Measurements from ENCODE around the gene EPPIN.

The EPPIN gene

GRCh38 chr20:45555198-45555597 lies 8.0 kb upstream of the EPPIN start:
- Mint-ChIP-seq H3K27me3 (peaks cover 18% of the 10 kb centered on the region), H3K27ac (no peak overlapping the region), H3K36me3 (no peaks in the 10 kb centered on the region), H3K4me1 (ENCODE audit: low read depth) (no peaks in the 10 kb centered on the region), H3K4me3 (no peak overlapping the region), H3K9me3 (ENCODE audit: low read depth) (no peaks in the 10 kb centered on the region)

- Mint-ChIP-seq H3K4me1 (ENCODE audit: low read depth) (no peaks in the 10 kb centered on the region), H3K9me3 (ENCODE audit: low read depth) (no peaks in the 10 kb centered on the region), H3K36me3 (no peaks in the 10 kb centered on the region), H3K27me3 (peaks cover 24% of the 10 kb centered on the region), H3K27ac (no peak overlapping the region), H3K4me3 (no peak overlapping the region)
Measured at GRCh38 chr20:45552456-45552855, 5.3 kb upstream of the EPPIN start.

- peaks cover 24% of the 10 kb centered on the region for H3K27me3 Mint-ChIP-seq
- H3K27ac Mint-ChIP-seq = no peak overlapping the region
- no peaks in the 10 kb centered on the region for H3K36me3 Mint-ChIP-seq
- no peaks in the 10 kb centered on the region for H3K9me3 Mint-ChIP-seq (ENCODE audit: low read depth)
- no peak overlapping the region for H3K4me3 Mint-ChIP-seq
- no peaks in the 10 kb centered on the region for H3K4me1 Mint-ChIP-seq (ENCODE audit: low read depth)
Measured at GRCh38 chr20:45550765-45551164, 3.6 kb upstream of the EPPIN start.

- H3K27me3 Mint-ChIP-seq = peaks cover 28% of the 10 kb centered on the region
- H3K4me3 Mint-ChIP-seq = no peak overlapping the region
- H3K36me3 Mint-ChIP-seq = no peaks in the 10 kb centered on the region
- no peaks in the 10 kb centered on the region for H3K9me3 Mint-ChIP-seq (ENCODE audit: low read depth)
- H3K4me1 Mint-ChIP-seq (ENCODE audit: low read depth) = no peaks in the 10 kb centered on the region
- no peak overlapping the region for H3K27ac Mint-ChIP-seq
Measured at GRCh38 chr20:45548410-45548809, 1.2 kb upstream of the EPPIN start.

- H3K9me3 Mint-ChIP-seq (ENCODE audit: low read depth) = no peaks in the 10 kb centered on the region
- H3K27me3 Mint-ChIP-seq = peaks cover 31% of the 10 kb centered on the region
- H3K4me1 Mint-ChIP-seq (ENCODE audit: low read depth) = no peaks in the 10 kb centered on the region
- no peak overlapping the region for H3K27ac Mint-ChIP-seq
- H3K36me3 Mint-ChIP-seq = no peaks in the 10 kb centered on the region
- no peak overlapping the region for H3K4me3 Mint-ChIP-seq
Measured at GRCh38 chr20:45545754-45546453, 1.3 kb downstream of the EPPIN start.

GRCh38 chr20:45545351-45545750 lies 1.9 kb downstream of the EPPIN start:
- no peak overlapping the region for H3K27ac Mint-ChIP-seq
- H3K9me3 Mint-ChIP-seq (ENCODE audit: low read depth) = no peaks in the 10 kb centered on the region

GRCh38 chr20:45539382-45539781 lies 7.8 kb downstream of the EPPIN start, which contains the start of gene WFDC6:
WFDC6 (minus strand) TSS chr20:45539482; CDS start chr20:45539407, 75 bp downstream.
- no peaks in the 10 kb centered on the region for H3K4me1 Mint-ChIP-seq (ENCODE audit: low read depth)
- no peak within 1 kb of the TSS for H3K27ac Mint-ChIP-seq
- peaks cover 21% of the 10 kb centered on the region for H3K27me3 Mint-ChIP-seq
- H3K4me3 Mint-ChIP-seq = no peak within 1 kb of the TSS
- no peaks in the 10 kb centered on the region for H3K36me3 Mint-ChIP-seq
- no peaks in the 10 kb centered on the region for H3K9me3 Mint-ChIP-seq (ENCODE audit: low read depth)

More at GRCh38 chr20:45545351-45545750, 1.9 kb downstream of the EPPIN start:
- Mint-ChIP-seq H3K4me3 (no peak overlapping the region), H3K36me3 (no peaks in the 10 kb centered on the region), H3K27me3 (peaks cover 31% of the 10 kb centered on the region), H3K4me1 (ENCODE audit: low read depth) (no peaks in the 10 kb centered on the region)

- Mint-ChIP-seq H3K4me3 (no peak overlapping the region), H3K36me3 (no peaks in the 10 kb centered on the region), H3K4me1 (ENCODE audit: low read depth) (no peaks in the 10 kb centered on the region), H3K27me3 (peaks cover 15% of the 10 kb centered on the region), H3K27ac (no peak overlapping the region), H3K9me3 (ENCODE audit: low read depth) (no peaks in the 10 kb centered on the region)
Measured at GRCh38 chr20:45538209-45538799, 8.9 kb downstream of the EPPIN start.

GRCh38 chr20:45527294-45527693 lies 19.9 kb downstream of the EPPIN start:
- no peaks in the 10 kb centered on the region for H3K4me1 Mint-ChIP-seq (ENCODE audit: low read depth)
- no peaks in the 10 kb centered on the region for H3K9me3 Mint-ChIP-seq (ENCODE audit: low read depth)
- H3K36me3 Mint-ChIP-seq = no peaks in the 10 kb centered on the region
- no peak overlapping the region for H3K4me3 Mint-ChIP-seq
- peaks cover 25% of the 10 kb centered on the region for H3K27me3 Mint-ChIP-seq
- no peak overlapping the region for H3K27ac Mint-ChIP-seq

GRCh38 chr20:45523821-45524220 lies 23.4 kb downstream of the EPPIN start:
- Mint-ChIP-seq H3K4me3 (no peak overlapping the region), H3K4me1 (ENCODE audit: low read depth) (no peaks in the 10 kb centered on the region), H3K9me3 (ENCODE audit: low read depth) (no peaks in the 10 kb centered on the region), H3K27ac (no peak overlapping the region), H3K27me3 (peaks cover 23% of the 10 kb centered on the region), H3K36me3 (peaks cover 2% of the 10 kb centered on the region)

GRCh38 chr20:45518282-45518681 lies 28.9 kb downstream of the EPPIN start:
- H3K9me3 Mint-ChIP-seq (ENCODE audit: low read depth) = no peaks in the 10 kb centered on the region
- H3K4me1 Mint-ChIP-seq (ENCODE audit: low read depth) = no peaks in the 10 kb centered on the region
- no peak overlapping the region for H3K27ac Mint-ChIP-seq
- H3K36me3 Mint-ChIP-seq = peaks cover 2% of the 10 kb centered on the region
- H3K4me3 Mint-ChIP-seq = no peak overlapping the region
- peaks cover 15% of the 10 kb centered on the region for H3K27me3 Mint-ChIP-seq

- Mint-ChIP-seq H3K27me3 (peaks cover 16% of the 10 kb centered on the region), H3K27ac (no peak within 1 kb of the TSS)
Measured at GRCh38 chr20:45515147-45515913, 31.9 kb downstream of the EPPIN start, which contains the start of gene SPINT3. SPINT3 (minus strand) TSS chr20:45515622; CDS start chr20:45515608, 14 bp downstream.

GRCh38 chr20:45510242-45510862 lies 36.8 kb downstream of the EPPIN start:
- no peaks in the 10 kb centered on the region for H3K9me3 Mint-ChIP-seq (ENCODE audit: low read depth)
- peaks cover 3% of the 10 kb centered on the region for H3K4me1 Mint-ChIP-seq (ENCODE audit: low read depth)
- peaks cover 20% of the 10 kb centered on the region for H3K27me3 Mint-ChIP-seq
- no peak overlapping the region for H3K4me3 Mint-ChIP-seq
- H3K27ac Mint-ChIP-seq = no peak overlapping the region
- H3K36me3 Mint-ChIP-seq = no peaks in the 10 kb centered on the region

More at GRCh38 chr20:45515147-45515913, 31.9 kb downstream of the EPPIN start, which contains the start of gene SPINT3:
- Mint-ChIP-seq H3K36me3 (no peaks in the 10 kb centered on the region), H3K9me3 (ENCODE audit: low read depth) (no peaks in the 10 kb centered on the region), H3K4me1 (ENCODE audit: low read depth) (no peaks in the 10 kb centered on the region), H3K4me3 (no peak within 1 kb of the TSS)

GRCh38 chr20:45509091-45509490 lies 38.1 kb downstream of the EPPIN start:
- Mint-ChIP-seq H3K27me3 (peaks cover 20% of the 10 kb centered on the region), H3K36me3 (no peaks in the 10 kb centered on the region), H3K9me3 (ENCODE audit: low read depth) (no peaks in the 10 kb centered on the region), H3K27ac (no peak overlapping the region), H3K4me1 (ENCODE audit: low read depth) (peaks cover 3% of the 10 kb centered on the region), H3K4me3 (no peak overlapping the region)

Data from activated naive CD8-positive, alpha-beta T cell (primary cell).